ENCODE measurements around the gene PATJ. TPM values are rescaled to one million over a fixed set of nuclear protein-coding genes. Genes with fewer than 3 reads are reported as not detected.
"Not testable (repeated sequence)": the region's sequence is repeated elsewhere in the genome, so short reads cannot be mapped to it uniquely, and the experiment has no call there.

Gene PATJ
- total and polyA plus RNA-seq, 2 of the 13 experiments (the other 11 are each of a cell fraction or from before 2014, with no cell fraction given): 6.2 to 16.8 TPM

- ChIA-PET POLR2A (no interaction called here), CTCF (ENCODE audit: low intra/inter-chr PET ratio, low total read pairs) (no interaction called here)
- peaks cover 0 to 3% of the 10 kb centered on the region in 2 experiments; a peak in 1 of 5 replicates for H3K27me3 ChIP-seq (ENCODE audit: control insufficient read depth in 1 of 2, insufficient read depth in 2 of 2, low read length in 2 of 2)
- TF ChIP-seq SP5 (CRISPR knock-in tag; IDR thresholded peaks at IDR 0.05; ENCODE audit: borderline replicate concordance, low read depth) (no peak), NFIB (CRISPR knock-in tag; IDR thresholded peaks at IDR 0.05; ENCODE audit: borderline replicate concordance) (no peak), NFATC3 (CRISPR knock-in tag; IDR thresholded peaks at IDR 0.05) (no peak), ZBTB42 (CRISPR knock-in tag; IDR thresholded peaks at IDR 0.05) (no peak), NFE2L1 (CRISPR knock-in tag; IDR thresholded peaks at IDR 0.05; ENCODE audit: borderline replicate concordance) (no peak)
- H3K36me3 ChIP-seq (replicated peaks in 1 of 2; ENCODE audit: control insufficient read depth in 1 of 2, insufficient read depth in 2 of 2, low read length in 2 of 2): no peaks in the 10 kb centered on the region
- H3K79me2 ChIP-seq (ENCODE audit: insufficient read depth, low read length): no peaks in the 10 kb centered on the region
- H3K9ac ChIP-seq (ENCODE audit: insufficient read depth, low read depth, low read length): no peak overlapping the region
- intact Hi-C loops (cut with micrococcal nuclease; ENCODE audit: unreplicated experiment): no loop called here
- in situ Hi-C loops (cut with HindIII; ENCODE audit: extremely low pct_ligation_motif_present, low pct_unique_long_range_greater_than_20kb): no loop called here
- H3K4me1 ChIP-seq (ENCODE audit: insufficient read depth, low read length): no peaks in the 10 kb centered on the region
- H3K9me3 ChIP-seq (ENCODE audit: low read length): no peaks in the 10 kb centered on the region
- no peak overlapping the region for H2AFZ ChIP-seq (ENCODE audit: low read length)
- no peak overlapping the region for H3K27ac ChIP-seq (ENCODE audit: extremely low read length, insufficient read depth, low read length)
- no peak overlapping the region for H3K4me3 ChIP-seq (replicated peaks in 1 of 3; ENCODE audit: insufficient read depth in 1 of 3, low read depth in 2 of 3, low read length in 3 of 3)
- H4K20me1 ChIP-seq (ENCODE audit: insufficient read depth, low read length): no peaks in the 10 kb centered on the region
- 64% methylated on average over 3 of the region's 7 CpGs for WGBS (ENCODE audit: low lambda C conversion rate)
- BruUV-seq (replicated peaks): no TSS peak
- no peak overlapping the region for H3K4me2 ChIP-seq (ENCODE audit: low read depth, low read length)
- no peak for DNase-seq (ENCODE audit: low spot score)
- no peak for FAIRE-seq
- ATAC-seq: no peak
These were observed 439.3 kb downstream of the PATJ start for GRCh38 chr1:62181532-62181931.

DNA sequence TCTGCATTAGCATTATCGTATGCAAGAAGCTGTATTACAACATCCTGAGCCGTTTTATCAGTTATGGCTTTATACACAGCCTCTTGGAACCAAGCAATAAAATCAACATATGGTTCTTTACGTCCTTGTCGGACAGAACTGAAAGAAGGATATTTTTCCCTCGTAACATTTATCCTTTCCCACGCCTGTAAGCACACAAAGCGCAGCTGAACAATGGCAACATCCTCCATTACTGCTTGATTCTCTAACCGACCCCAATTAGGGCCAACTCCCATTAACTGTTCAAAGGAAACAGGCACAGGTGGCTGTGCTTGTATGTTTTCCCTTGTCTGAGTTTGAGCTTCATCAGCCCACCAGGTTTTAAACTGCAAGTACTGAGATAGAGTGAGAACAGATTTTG lies 439.9 kb downstream of the PATJ start:
- DNase-seq (ENCODE audit: low spot score); H3K4me2 ChIP-seq (ENCODE audit: low read depth, low read length); FAIRE-seq; H3K79me2 ChIP-seq (ENCODE audit: insufficient read depth, low read length); BruUV-seq (replicated peaks); ATAC-seq; H3K27me3 ChIP-seq (ENCODE audit: control insufficient read depth in 1 of 2, insufficient read depth in 2 of 2, low read length in 2 of 2); H2AFZ ChIP-seq (ENCODE audit: low read length); CTCF ChIA-PET (ENCODE audit: low intra/inter-chr PET ratio, low total read pairs); H3K36me3 ChIP-seq (replicated peaks in 1 of 2; ENCODE audit: control insufficient read depth in 1 of 2, insufficient read depth in 2 of 2, low read length in 2 of 2); H3K4me1 ChIP-seq (ENCODE audit: insufficient read depth, low read length); H3K4me3 ChIP-seq (replicated peaks in 1 of 3; ENCODE audit: insufficient read depth in 1 of 3, low read depth in 2 of 3, low read length in 3 of 3); intact Hi-C loops (cut with micrococcal nuclease; ENCODE audit: unreplicated experiment); H3K27ac ChIP-seq (ENCODE audit: extremely low read length, insufficient read depth, low read length); H4K20me1 ChIP-seq (ENCODE audit: insufficient read depth, low read length); in situ Hi-C loops (cut with HindIII; ENCODE audit: extremely low pct_ligation_motif_present, low pct_unique_long_range_greater_than_20kb); H3K9me3 ChIP-seq (ENCODE audit: low read length); H3K9ac ChIP-seq (ENCODE audit: insufficient read depth, low read depth, low read length); POLR2A ChIA-PET: not testable (repeated sequence)
- WGBS (ENCODE audit: low lambda C conversion rate): 46% methylated on average over 8 of the region's 8 CpGs

GRCh38 chr1:62183164-62184020 lies 441.1 kb downstream of the PATJ start:
- FAIRE-seq; ATAC-seq; H3K27me3 ChIP-seq (ENCODE audit: control insufficient read depth in 1 of 2, insufficient read depth in 2 of 2, low read length in 2 of 2); H3K9me3 ChIP-seq (ENCODE audit: low read length); DNase-seq (ENCODE audit: low spot score); CTCF ChIA-PET (ENCODE audit: low intra/inter-chr PET ratio, low total read pairs); BruUV-seq (replicated peaks); H2AFZ ChIP-seq (ENCODE audit: low read length); H3K4me3 ChIP-seq (replicated peaks in 1 of 3; ENCODE audit: insufficient read depth in 1 of 3, low read depth in 2 of 3, low read length in 3 of 3); H3K36me3 ChIP-seq (replicated peaks in 1 of 2; ENCODE audit: control insufficient read depth in 1 of 2, insufficient read depth in 2 of 2, low read length in 2 of 2); in situ Hi-C loops (cut with HindIII; ENCODE audit: extremely low pct_ligation_motif_present, low pct_unique_long_range_greater_than_20kb); H3K27ac ChIP-seq (ENCODE audit: extremely low read length, insufficient read depth, low read length); H3K79me2 ChIP-seq (ENCODE audit: insufficient read depth, low read length); H3K9ac ChIP-seq (ENCODE audit: insufficient read depth, low read depth, low read length); H4K20me1 ChIP-seq (ENCODE audit: insufficient read depth, low read length); POLR2A ChIA-PET; intact Hi-C loops (cut with micrococcal nuclease; ENCODE audit: unreplicated experiment); H3K4me1 ChIP-seq (ENCODE audit: insufficient read depth, low read length): not testable (repeated sequence)
- peak overlapping the region; percentile 39; the same call in 1 of the 2 replicates for H3K4me2 ChIP-seq (ENCODE audit: low read depth, low read length)
- WGBS (ENCODE audit: low lambda C conversion rate): 58% methylated on average over 11 of the region's 11 CpGs
